Esophagus squamous epithelium (tissue), 4 donors: ENCODE results near the gene H6PD.

Experiments used
- CTCF ChIP-seq, 6 experiments: fragments of 450-650 bp in 4 of 6; fragments of 200-600 bp in 2 of 6; sonication (generic) in 2 of 6; IDR thresholded peaks; one replicate each; pipeline ENCODE4 v1.5.1; 2016 to 2019; ENCODE audit warnings: antibody characterized with exemption in 6 of 6, mild to moderate bottlenecking in 4 of 6, moderate library complexity in 4 of 6
- POLR2A ChIP-seq, 4 donors: fragments of 450-650 bp; IDR thresholded peaks; one replicate each; pipeline ENCODE4 v1.6.1; 2017; ENCODE audit warnings: antibody characterized with exemption in 4 of 4, mild to moderate bottlenecking in 4 of 4, moderate library complexity in 3 of 4

DNA sequence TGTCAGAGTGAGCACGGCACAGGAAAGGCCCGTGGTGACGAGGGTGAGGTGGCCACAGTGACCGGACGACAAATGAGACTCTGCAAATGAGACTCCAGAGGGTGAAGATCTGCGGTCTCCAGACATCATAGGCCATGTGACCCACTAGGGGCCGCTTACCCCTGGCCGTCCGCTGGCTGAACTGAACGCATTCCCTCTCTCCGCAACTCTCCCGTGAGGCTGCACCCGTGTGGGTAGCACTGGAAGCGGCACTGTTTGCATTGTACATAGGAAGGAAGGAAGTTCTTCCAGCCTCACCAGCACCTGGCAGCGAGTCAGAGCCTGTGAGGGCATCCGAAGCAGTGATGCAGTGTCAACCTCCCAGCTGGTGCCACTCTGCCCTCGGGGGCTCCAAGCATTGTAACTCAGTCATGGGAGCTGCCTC is 34.5 kb downstream of the H6PD start:
- TF ChIP-seq CTCF (IDR thresholded peaks at IDR 0.05): no peak
- no peak for TF ChIP-seq POLR2A (IDR thresholded peaks at IDR 0.05)
